Myocyte (in vitro differentiated cells): ENCODE measurements around the gene TCF3. TPM values are rescaled to one million over a fixed set of nuclear protein-coding genes. Genes with fewer than 3 reads are reported as not detected.

Experiments
- DNase-seq: peaks from one replicate; pipeline ENCODE4 v3.0.0-alpha.2; 2012; ENCODE audit warnings: low read depth
- total RNA-seq: library from RNA; depleted of rRNA; stranded (reverse); fragments of >200 nt; gene quantifications from 2 replicates; pipeline ENCODE4 v1.2.3, GENCODE V29; 2014

TCF3 gene
- total RNA-seq, 1 donor from 2014 or later, result 124 TPM

DNA sequence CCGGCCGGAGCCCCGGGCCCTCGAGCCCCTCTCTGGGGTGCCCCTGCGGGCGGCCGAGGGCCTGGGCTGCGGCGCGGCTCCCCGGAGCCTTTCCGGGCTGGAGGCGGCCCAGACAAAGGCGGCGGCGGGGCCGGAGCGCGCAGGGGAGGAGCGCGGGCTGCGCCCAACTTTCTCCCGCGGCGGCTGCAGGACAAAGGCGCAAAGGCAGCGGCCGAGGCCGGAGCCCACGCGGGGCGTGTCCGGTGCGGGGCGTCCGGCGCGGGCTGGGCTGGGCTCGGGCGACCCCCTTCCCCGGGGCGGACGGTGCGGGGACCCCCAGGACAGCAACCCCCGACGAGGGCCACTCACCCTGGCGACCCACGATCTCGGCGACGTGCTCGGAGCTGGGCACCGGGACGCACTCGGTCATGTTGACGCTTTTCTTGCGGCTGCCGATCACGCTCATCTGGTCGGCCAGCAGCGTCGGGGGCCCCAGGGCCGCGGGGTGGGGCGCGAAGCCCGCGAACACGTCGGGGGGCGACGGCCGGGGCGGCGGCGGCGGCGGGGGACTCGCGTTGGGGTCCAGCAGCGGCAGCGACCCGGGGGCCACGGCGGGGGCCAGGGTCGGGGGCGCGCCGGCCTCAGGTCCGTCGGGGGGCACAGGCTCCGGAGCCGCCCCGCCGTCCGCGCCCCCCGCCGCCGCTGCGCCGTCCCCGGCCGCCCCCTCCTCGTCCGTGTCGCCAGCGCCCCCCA, 85.1 kb downstream of the TCF3 start:
- no peak for DNase-seq

GRCh38 chr19:1566392-1567115, 85.9 kb downstream of the TCF3 start:
- DNase-seq, result peak; percentile 91

DNA sequence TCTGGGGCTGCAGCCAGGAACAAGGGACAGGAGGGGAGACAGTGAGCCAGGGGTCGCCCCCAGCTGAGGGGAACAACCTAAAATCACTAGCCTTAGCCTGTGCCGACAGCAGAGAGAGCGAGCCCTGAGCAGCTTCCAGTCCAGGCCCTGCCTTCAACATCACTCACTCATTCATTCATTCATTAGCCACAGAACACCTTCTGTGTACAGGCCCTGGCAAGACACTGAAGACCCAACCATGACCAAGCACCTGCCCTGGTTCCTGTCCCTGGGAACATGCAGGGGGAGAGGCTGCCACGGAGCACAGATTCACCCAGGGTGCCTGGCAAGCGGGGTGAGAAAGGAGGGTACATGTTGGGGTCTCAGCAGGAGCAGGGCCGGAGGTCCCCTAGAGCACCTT, 89.2 kb downstream of the TCF3 start:
- DNase-seq, result no peak

DNA sequence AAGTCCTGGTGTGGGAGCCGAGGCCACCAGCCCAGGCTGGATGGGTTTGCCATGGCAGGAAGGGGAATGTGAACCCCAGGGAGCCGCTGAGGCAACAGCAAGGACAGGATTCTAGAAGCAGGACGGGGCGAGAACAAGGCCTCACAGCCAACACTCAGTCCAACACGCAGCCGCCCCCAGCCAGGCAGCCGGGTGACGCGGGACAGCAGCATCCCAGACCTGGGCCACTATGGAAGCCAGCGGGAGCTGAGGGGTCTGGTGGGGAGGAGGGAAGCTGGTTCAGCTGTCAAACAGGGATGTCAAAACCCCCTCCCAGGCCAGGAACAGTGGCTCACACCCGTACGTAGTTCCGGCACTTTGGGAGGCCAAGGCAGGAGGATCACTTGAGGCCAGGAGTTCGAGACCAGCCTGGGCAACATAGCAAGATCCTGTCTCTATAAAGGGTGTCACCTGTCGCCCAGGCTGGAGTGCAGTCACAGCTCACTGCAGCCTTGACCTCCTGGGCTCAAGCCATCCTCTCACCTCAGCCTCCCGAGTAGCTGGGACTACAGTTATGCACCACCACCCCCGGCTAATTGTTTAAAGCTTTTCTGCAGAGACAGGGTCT, 91.1 kb downstream of the TCF3 start:
- no peak for DNase-seq

DNA sequence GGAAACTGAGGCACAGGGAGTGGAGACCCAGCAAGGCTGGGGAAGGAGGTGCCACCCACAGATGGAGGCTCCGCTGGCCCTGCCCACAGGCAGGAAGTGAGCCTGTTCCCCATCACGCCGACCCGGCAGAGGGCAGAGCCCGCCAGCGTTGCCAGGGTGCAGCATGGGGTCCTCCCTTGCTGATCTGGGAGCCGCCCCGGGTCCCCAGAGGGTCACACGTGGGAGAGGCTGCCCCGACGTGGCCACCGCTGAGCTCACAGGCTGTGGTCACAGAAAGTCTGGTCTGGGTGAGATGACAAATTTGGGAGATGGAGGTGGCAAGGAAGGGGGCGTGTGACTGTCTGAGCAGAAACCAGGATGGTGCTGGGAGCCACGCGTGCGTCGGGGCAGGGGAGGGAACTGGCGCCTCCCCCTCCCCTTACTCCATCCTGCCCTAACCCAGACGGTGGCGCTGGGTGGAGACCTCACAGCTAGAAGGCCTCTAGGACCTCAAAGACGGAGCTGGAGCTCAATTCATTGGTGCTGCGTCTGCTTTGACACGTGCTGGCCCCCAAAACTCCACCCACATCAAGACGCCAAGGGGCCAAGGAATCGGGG, 92.0 kb downstream of the TCF3 start:
- no peak for DNase-seq

Other genes starting within 250 kb of the TCF3 start
- 48.2 and 61.5 TPM in 2 replicates for gene DAZAP1, start 245.0 kb downstream of the TCF3 start, total RNA-seq
- 1,600 and 2,923 TPM in 2 replicates for gene RPS15, start 214.2 kb downstream of the TCF3 start, total RNA-seq
- gene APC2, start 202.5 kb downstream of the TCF3 start, total RNA-seq, result 0.53 and 1.9 TPM in 2 replicates
- gene C19orf25, start 173.4 kb downstream of the TCF3 start, total RNA-seq, result 37.6 and 53.1 TPM in 2 replicates
- 7.1 and 8.5 TPM in 2 replicates for gene PCSK4, start 162.3 kb downstream of the TCF3 start, total RNA-seq
- 4.3 and 7.4 TPM in 2 replicates for gene REEP6, start 161.4 kb downstream of the TCF3 start, total RNA-seq
- 9.7 and 9.8 TPM in 2 replicates for gene ADAMTSL5, start 139.6 kb downstream of the TCF3 start, total RNA-seq
- gene PLK5, start 128.5 kb downstream of the TCF3 start, total RNA-seq, result not detected in 2 replicates
- gene MEX3D, start 84.3 kb downstream of the TCF3 start, total RNA-seq, result 44.0 and 45.3 TPM in 2 replicates
- gene MBD3, start 59.8 kb downstream of the TCF3 start, total RNA-seq, result 186 and 193 TPM in 2 replicates
- gene UQCR11, start 47.2 kb downstream of the TCF3 start, total RNA-seq, result 70.9 and 73.3 TPM in 2 replicates
- gene ONECUT3, start 100.9 kb upstream of the TCF3 start, total RNA-seq, result not detected in 2 replicates
- 0.48 and 1.1 TPM in 2 replicates for gene ATP8B3, start 159.7 kb upstream of the TCF3 start, total RNA-seq
- gene REXO1, start 195.9 kb upstream of the TCF3 start, total RNA-seq, result 9.0 and 9.4 TPM in 2 replicates
- 8.6 and 9.7 TPM in 2 replicates for gene KLF16, start 211.0 kb upstream of the TCF3 start, total RNA-seq
- gene ABHD17A, start 232.9 kb upstream of the TCF3 start, total RNA-seq, result 106 and 111 TPM in 2 replicates